Right renal cortex interstitium (tissue), 3 donors: ENCODE measurements around the gene INTS7. TPM values are rescaled to one million over a fixed set of nuclear protein-coding genes. Genes with fewer than 3 reads are reported as not detected.

ENCODE experiments used
- DNase-seq, 3 donors: peaks; one replicate each; pipeline ENCODE4 v3.0.0-alpha.2; 2013; ENCODE audit warnings: low read depth in 3 of 3, low spot score in 2 of 3
- polyA plus RNA-seq, 3 donors: library from polyadenylated mRNA; unstranded; fragments of 120-200 nt; gene quantifications; one replicate each; pipeline ENCODE4 v1.2.1, GENCODE V29; 2013; ENCODE audit not compliant: insufficient read length in 3 of 3

Gene INTS7, protein sequence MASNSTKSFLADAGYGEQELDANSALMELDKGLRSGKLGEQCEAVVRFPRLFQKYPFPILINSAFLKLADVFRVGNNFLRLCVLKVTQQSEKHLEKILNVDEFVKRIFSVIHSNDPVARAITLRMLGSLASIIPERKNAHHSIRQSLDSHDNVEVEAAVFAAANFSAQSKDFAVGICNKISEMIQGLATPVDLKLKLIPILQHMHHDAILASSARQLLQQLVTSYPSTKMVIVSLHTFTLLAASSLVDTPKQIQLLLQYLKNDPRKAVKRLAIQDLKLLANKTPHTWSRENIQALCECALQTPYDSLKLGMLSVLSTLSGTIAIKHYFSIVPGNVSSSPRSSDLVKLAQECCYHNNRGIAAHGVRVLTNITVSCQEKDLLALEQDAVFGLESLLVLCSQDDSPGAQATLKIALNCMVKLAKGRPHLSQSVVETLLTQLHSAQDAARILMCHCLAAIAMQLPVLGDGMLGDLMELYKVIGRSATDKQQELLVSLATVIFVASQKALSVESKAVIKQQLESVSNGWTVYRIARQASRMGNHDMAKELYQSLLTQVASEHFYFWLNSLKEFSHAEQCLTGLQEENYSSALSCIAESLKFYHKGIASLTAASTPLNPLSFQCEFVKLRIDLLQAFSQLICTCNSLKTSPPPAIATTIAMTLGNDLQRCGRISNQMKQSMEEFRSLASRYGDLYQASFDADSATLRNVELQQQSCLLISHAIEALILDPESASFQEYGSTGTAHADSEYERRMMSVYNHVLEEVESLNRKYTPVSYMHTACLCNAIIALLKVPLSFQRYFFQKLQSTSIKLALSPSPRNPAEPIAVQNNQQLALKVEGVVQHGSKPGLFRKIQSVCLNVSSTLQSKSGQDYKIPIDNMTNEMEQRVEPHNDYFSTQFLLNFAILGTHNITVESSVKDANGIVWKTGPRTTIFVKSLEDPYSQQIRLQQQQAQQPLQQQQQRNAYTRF
- polyA plus RNA-seq, result 10 to 100 TPM; 19.5 to 21.6 (median 21.1) TPM

DNA sequence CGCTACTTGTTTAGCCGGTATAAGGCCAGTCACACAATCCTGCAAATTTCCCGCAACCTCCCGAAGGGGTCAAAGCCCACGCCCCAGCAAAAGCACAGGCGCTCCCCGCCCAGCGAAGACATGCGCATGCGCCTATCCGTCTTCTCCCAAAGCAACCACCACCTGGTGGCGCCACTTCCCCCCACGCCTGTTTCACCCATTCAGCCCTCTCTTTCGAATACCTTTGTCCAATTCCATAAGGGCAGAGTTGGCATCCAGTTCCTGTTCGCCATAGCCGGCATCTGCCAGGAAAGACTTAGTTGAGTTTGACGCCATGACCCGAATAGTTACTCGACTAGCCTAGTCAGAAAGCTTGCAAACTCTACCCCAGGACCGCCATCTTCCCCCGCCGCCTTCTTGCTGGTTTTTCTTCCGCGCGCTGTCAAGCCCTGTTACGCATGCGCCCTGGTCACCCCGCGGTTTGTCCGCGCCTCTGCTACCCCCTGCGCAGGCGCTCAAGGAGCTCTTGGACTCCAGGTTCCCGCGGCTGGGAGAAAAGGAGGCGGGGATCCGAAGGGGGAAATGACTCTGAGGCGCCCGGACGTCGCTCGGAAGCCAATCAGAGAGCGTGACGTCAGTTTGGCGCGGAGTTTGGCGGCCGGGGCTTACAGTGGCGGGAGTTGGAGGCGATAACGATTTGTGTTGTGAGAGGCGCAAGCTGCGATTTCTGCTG lies at the start of gene INTS7, which contains the start of gene DTL:
INTS7 (minus strand) TSS at position 435 of the 712 bp plus-strand sequence; CDS start at position 315, 120 bp downstream.
DTL (plus strand) TSS at position 626 of the 712 bp plus-strand sequence. CDS start 143 bp downstream, outside the sequence.
- DNase-seq, result peak; percentile 98 to 99 (median 99)

DNA sequence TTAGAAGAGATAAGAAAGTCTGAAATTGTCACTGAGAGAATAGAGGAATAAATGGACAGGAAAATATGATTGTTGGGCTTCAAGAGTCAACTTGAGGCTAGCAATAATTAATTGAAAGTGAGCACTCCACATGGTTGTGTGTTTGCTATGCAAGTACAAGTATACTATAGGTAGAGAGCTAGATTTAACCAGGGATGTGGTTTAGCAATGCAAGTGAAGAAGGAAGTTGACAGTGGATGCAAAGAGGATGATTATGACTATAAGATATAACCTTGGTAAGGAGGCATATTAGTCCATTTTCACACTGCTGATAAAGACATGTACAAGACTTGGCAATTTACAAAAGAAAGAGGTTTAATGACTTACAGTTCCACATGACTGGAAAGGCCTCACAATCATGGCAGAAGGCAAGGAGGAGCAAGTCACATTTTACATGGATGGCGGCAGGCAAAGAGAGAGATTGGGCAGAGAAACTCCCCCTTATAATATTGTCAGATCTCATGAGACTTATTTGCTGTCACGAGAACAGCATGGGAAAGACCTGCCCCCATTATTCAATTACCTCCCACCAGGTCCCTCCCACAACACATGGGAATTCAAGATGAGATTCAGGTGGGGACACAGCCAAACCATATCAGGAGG lies 47.5 kb upstream of the INTS7 start:
- DNase-seq, result no peak

DNA sequence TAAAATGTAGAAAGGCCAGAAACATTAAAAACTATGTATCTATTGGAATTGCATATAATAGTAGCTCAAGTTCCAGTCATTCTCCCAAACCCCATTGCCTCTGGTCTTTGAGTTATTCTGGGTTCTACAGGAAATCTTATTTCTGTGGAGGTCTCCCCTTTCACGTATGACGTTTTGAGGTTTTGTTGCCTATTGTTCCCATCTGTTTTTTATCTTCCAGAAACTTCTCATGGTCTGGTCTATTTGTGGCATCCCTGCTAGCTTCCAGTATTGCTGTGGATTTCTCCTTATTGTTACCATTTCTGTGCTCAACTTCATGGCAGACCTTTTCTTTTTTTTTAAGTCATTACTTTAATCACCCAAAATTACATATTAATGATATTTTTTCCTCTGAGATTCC lies 43.5 kb upstream of the INTS7 start:
- DNase-seq, result no peak

DNA sequence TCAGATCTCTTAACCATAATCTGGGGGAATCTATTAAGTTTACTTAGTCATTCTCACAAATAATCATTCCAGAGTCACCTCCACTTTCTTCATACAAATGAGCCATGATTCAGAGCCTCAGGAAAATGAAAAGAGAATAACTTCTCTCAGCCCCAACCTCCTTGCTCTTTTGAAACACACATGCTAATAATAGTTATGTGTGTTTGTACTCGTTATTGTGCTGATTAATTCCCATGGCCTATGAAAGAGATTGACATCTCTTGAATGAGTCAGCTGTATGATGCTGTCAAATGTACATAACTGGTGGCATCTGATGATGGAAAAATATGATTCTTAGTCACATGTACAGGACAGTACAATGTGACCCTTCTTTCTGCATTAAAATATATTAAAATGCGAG lies 41.7 kb upstream of the INTS7 start:
- no peak for DNase-seq

DNA sequence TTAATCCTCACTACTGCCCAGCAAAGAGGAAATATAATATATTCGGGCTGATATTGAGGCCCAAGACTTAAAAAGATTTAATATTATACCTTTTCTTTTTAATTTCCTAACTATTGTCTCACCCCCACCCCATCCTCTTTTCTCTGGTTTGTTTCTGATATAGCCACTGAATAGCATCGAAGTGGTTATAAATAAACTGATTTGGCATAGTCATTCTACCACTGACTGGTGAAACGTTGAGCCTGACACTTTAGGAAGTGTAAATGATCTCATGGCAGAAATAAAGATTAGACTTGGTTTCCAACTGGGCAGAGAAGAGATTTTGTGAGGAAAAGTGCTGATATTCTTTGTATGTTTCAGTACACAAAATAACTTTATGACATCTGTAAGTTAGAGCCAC lies 39.5 kb upstream of the INTS7 start:
- no peak for DNase-seq

DNA sequence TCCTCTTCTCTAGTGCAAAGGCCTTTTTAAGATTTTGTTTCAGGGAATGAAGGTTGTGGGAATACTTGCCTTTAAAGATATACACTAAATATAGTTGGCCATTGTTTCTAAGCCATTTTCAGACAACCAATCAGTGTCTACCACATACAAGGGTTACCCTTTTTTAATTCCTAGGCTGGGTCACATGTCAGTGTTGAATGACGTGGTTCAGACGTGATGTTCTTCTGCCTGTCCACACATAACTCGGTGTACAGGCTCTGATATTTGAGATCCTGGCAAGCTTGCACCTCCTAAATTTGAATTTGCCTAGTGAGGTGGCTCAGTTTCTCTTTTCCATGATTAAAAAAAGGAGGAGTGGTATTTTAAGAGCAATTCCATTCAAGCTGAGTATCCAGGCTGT lies 39.0 kb upstream of the INTS7 start:
- no peak for DNase-seq

DNA sequence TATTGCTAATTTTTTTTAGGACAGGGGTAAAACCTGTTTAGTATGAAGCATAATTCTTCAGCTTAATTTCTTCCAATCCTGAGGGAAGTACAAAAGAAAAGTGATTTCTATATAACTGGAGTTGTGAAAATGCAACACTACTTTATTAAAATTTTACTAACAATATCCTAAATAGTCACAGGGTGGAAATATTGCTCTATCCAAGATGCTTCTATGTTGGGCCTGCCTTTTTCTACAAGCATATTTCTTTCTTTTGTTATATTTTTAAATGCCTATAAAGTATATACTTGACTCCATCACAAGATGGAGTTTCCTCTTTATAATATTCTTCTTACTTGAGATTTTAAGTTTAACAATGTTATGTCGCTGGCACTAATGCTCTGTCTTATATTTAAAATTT lies 38.1 kb upstream of the INTS7 start:
- no peak for DNase-seq

DNA sequence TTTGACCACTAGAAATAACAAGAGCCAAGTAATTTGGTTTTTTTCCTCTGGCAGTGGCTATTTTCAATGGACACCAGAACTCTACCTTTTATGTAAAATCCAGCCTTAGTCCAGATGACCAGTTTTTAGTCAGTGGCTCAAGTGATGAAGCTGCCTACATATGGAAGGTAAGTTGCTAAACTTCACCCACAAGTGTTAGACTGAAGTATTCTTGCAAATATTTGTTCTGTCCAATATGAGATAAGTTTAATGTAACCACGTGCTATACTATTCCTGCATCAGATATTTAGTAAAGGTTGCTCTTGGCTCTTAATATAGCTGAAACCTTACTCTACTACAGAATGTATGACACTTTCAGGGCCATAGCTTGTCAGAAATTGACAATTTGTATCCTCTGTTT lies 36.7 kb upstream of the INTS7 start:
- no peak for DNase-seq

DNA sequence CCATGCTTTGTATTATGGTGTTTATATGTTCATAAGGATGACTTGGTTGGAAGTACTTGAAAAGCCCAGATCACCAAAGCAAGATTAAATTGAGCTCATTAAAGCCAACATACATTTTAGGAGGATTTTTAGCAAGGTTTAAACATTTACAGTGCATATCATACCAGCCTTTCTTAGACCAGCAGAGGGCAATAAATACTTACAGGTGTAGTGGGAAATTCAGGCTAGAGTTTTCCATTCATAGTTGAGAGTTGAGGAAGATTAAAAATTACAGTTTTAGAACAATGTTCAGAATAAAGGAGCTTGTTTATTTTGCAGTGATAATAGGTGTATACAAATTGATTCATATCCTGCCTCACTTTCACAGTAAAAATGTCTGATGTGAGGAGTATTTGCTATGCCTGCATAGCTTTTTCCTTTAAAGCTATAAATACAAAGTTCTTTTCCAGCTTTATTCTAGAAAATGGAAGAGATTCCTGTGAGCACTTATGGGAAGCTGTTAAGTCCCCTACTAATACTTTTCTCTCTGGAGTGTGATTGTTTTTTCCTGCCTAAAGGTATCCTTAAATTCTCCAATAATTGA lies 35.5 kb upstream of the INTS7 start:
- DNase-seq, result peak in 1 of 3 donors; percentile 19

DNA sequence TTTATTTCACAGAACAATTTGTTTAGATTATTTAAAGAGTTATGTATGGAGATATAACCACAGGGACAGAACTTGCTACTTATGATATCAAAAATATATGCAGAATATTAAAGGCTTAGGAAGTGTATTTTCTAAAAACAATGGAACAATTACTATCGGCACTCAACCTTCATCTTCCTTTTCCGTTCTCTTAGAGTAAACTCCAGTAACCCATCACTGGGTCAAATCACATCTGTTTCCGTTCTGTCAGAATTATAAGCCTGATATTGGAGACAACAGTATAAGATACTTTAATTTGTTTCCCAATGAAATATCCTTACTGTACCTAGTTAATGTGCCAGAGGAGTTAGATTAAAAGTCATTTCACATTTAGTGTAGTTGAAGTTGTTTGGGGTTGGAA lies 32.4 kb upstream of the INTS7 start:
- DNase-seq, result no peak

DNA sequence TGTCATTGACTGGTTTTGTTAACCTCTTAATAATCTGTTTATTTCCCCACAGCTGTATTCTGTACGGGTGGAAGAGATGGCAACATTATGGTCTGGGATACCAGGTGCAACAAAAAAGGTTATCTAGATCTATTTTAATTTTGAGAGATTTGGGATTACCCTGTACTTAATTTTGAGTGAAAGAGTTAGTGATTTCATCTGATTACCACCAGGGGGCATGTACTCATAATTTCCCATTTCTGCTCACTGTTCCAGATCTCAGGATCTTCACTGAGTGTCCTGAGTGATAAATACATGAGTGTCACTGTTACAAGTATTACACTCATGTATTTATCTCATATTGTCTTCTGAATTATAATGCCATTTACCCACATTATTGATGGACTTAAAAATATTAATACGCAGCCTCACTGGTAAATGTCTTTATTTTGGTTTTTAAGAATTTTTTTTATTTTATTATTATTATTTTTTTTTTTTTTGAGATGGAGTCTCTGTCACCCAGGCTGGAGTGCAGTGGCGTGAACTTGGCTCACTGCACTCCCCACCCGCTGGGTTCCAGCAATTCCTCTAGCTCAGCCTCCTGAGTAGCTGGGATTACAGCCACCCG lies 27.6 kb upstream of the INTS7 start:
- peak in 1 of 3 donors; percentile 10 for DNase-seq

DNA sequence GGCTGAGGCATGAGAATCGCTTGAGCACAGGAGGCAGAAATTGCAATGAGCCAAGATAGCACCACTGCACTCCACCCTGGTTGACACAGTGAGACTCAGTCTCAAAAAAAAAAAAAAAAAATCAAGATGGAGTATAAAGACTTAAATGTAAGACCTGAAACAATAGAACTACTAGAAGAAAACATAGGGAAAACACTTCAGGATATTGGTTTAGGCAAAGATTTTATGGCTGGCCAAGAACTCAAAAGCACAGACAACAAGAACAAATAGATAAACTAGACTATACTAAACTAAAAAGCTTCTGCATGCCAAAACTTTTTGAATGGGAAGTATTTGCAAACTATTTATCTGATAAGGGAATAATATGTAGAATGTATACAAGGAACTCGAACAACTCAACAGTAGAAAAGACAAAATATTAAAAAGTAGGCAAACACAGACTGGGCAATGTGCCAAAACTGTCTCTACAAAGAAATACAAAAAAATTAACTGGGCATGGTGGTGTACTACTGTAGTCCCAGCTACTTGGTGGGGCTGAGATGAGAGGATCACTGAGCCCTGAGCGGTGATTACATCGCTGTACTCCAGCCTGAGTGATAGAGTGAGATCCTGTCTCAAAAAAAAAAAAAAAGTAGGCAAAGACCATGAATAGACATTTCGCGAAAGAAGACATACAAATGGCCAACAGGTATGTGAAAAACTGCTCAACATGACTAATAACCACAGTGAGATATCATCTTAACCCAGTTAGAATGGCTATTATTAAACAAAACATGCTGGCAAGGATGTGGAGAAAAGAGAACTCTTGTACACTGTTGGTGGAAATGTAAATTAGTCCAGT lies 25.5 kb upstream of the INTS7 start:
- DNase-seq, result no peak

DNA sequence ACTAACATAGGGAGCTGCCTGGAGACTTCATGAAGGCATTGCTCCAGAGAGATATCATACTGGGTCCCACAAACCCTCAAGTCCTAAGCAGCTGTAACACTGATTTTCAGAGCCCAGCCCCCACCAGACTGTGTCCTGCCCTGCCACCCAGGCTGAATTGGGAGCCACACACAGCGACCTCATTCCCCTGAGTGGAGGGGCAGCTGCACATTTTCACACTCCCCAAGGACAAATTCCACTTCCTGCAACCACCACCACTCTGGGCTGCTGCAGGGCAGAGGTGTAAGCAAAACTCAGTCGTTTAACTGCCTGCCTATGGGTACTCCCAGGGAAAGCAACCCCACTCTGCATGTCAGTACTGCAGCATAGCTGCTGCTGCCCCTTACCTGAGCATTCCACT lies 20.0 kb upstream of the INTS7 start:
- DNase-seq, result no peak

DNA sequence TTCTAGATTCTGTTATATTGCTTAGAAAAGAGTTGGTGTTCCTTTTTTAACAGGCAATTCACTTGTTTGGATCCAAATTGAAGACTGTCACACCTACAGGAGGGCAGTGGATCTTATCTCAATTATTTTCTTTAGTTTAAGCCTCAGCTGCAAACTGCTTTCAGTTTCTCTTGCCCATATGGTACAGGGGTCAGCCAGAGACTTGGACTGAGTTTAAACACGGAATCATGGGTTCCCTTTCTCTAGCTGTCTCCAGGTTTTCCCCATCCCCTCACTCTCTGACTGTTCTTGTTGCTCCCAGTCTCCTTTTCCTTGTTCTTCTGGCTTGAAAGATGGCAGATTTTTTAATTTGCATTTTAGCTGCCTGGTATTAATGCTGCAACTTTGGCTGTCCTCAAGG lies 18.6 kb upstream of the INTS7 start:
- no peak for DNase-seq

DNA sequence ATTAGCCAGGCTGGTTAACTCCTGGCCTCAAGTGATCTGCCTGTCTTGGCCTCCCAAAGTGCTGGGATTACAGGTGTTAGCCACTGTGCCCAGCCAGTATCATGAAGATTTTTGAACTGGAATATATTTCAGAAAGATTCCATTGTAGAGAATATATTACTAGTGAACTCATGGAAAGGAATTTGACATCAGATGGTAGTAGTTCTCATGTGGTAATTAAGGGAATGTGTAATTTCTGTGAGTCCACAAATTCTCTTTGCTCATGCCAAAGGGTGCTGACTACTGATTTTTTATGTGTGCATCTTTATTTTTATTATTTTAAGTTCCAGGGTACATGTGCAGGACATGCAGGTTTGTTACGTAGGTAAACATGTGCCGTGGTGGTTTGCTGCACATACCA lies 10.6 kb upstream of the INTS7 start:
- DNase-seq, result no peak

DNA sequence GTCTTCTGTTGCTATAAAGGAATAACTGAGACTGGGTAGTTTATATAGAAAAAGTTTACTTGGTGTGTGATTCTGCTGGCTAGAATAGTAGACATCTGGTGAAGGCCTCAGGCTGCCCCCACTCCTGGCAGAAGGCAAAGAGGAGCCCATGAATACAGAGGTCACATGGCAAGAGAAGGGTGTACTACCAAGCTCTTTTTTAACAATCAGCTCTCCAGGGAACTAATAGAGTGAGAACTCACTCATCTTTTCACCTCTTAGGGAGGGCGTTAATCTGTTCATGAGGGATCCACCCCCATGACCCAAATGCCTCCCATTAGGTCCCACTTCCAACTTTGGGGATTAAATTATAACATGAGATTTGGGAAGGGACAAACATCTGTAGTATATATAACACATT lies 9.5 kb upstream of the INTS7 start:
- DNase-seq, result no peak

DNA sequence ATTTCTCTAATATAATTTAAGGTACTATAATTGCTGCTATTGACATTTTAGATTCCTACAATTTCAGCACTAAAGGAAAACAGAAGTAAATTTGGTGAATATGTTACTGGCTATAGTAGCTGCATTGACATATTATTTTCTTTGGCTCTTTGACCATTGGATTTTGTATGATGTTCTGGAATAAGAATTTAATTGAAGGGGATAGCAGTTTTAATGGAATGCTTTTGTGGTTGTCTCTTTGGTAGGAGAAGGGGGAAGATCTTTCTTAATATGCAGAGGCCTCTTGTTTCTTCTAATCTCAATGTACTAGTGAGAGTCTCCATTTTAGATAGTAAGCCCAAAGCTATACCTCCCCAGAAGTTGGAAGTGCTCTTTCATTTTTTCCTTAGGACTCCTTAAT lies 7.1 kb upstream of the INTS7 start:
- DNase-seq, result no peak

DNA sequence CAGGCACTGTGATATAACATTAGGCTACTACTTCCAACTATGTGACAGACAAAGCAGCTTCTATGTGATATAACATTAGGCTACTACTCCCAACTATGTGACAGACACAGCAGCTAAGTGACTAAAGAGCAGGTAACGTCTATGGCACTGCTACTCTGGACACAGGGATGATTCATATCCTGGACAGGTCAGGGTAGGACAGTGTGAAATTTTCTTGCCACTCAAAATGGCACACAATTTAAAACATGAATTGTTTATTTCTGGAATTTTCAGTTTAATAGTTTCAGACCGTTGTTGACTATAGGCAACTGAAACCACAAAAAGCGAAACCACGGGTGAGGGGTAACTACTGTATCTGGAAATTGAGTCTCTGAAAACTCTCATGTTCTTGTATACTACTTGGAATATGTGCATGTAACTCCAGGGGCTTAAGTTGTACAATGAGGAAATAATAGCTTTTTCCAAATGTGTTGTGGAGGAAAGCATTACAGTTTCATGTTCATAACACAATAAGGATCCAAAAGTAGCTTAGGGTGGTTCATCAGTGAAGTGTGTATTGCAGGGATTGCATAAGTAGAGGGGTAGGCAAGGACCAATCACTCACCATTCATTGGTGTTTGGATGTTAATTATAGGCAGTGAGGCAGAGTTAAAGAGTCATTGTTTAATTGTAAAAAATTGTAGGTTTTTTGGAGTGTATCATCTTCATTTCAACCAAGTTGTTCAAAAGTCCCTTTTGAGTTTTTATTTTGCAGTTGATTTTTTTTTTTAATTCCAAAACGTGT lies 5.5 kb upstream of the INTS7 start:
- DNase-seq, result no peak
